Cardiac fibroblast (primary cell): ENCODE measurements around the gene HGFAC.

ENCODE experiments used
- DNase-seq, 2 donors: peaks; one replicate each; pipeline versions ENCODE4 v3.0.0 to v3.0.0-alpha.2; 2010; ENCODE audit warnings: low read depth in 2 of 2
- H3K4me3 ChIP-seq, 2 donors: replicated peaks in 1 of 2; 1 replicate in 1 of 2; 2 replicates in 1 of 2; pipeline ENCODE4 v1.5.1; 2011; ENCODE audit warnings: low read depth in 2 of 2, low read length in 2 of 2, mild to moderate bottlenecking in 2 of 2, moderate library complexity in 1 of 2
- CTCF ChIP-seq: IDR thresholded peaks from one replicate; pipeline ENCODE4 v1.5.1; 2011; ENCODE audit warnings: low read depth, mild to moderate bottlenecking, low read length, inconsistent platforms

HGFAC gene

GRCh38 chr4:3460926-3461325 is 19.2 kb downstream of the HGFAC start:
- H3K4me3 ChIP-seq: no peak overlapping the region
- no peak for TF ChIP-seq CTCF
- DNase-seq: no peak

- peak in 1 of 2 donors; percentile 35 for DNase-seq
- H3K4me3 ChIP-seq: no peak overlapping the region
- no peak for TF ChIP-seq CTCF
Observed at GRCh38 chr4:3461515-3462291, 19.9 kb downstream of the HGFAC start.

GRCh38 chr4:3462321-3462789 is 20.6 kb downstream of the HGFAC start:
- no peak overlapping the region for H3K4me3 ChIP-seq
- no peak for DNase-seq
- TF ChIP-seq CTCF: no peak

GRCh38 chr4:3462790-3463415 is 21.1 kb downstream of the HGFAC start, which contains the start of gene DOK7:
Gene DOK7, plus strand, starts transcription at chr4:3463306. Its CDS starts 70 bp downstream, at chr4:3463376.
- DNase-seq: no peak
- peak within 1 kb of the TSS; percentile 10 to 19 for H3K4me3 ChIP-seq
- no peak for TF ChIP-seq CTCF

GRCh38 chr4:3463556-3464348 is 22.0 kb downstream of the HGFAC start:
- no peak for DNase-seq
- TF ChIP-seq CTCF: no peak
- H3K4me3 ChIP-seq: no peak overlapping the region

- no peak for DNase-seq
- no peak for TF ChIP-seq CTCF
- H3K4me3 ChIP-seq: no peak overlapping the region
Observed at GRCh38 chr4:3464349-3464905, 22.7 kb downstream of the HGFAC start.
